ENCODE data around the gene DNM3. TPM values are rescaled to one million over a fixed set of nuclear protein-coding genes. Genes with fewer than 3 reads are reported as not detected.

The DNM3 gene
- total RNA-seq, 1 experiment from 2014 or later = 2.7 TPM

DNA sequence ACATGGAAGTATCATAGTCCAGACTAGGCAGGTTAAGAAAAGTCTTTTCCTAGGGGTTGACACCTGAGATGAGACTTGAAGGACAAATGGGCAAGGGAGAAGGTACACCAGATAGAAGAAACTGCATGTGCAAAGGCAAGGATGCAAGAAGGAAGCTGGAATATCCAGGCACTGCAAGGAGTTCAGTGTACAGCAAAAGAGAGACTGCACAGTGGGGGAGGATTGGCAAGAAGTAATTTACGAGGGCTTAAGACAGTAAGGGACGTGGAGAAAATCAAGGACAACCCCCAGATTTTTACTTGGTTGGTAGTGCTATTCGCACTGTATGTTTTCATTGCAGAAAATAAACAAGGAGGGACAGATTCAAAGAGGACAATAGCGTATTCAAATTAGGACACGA, 58.5 kb downstream of the DNM3 start:
- TF ChIP-seq, protein P1, sequence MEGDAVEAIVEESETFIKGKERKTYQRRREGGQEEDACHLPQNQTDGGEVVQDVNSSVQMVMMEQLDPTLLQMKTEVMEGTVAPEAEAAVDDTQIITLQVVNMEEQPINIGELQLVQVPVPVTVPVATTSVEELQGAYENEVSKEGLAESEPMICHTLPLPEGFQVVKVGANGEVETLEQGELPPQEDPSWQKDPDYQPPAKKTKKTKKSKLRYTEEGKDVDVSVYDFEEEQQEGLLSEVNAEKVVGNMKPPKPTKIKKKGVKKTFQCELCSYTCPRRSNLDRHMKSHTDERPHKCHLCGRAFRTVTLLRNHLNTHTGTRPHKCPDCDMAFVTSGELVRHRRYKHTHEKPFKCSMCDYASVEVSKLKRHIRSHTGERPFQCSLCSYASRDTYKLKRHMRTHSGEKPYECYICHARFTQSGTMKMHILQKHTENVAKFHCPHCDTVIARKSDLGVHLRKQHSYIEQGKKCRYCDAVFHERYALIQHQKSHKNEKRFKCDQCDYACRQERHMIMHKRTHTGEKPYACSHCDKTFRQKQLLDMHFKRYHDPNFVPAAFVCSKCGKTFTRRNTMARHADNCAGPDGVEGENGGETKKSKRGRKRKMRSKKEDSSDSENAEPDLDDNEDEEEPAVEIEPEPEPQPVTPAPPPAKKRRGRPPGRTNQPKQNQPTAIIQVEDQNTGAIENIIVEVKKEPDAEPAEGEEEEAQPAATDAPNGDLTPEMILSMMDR (conservative IDR thresholded peaks at IDR 0.05) = no peak
- H3K79me1 ChIP-seq (ENCODE audit: insufficient read depth, low read depth, low read length, poor library complexity, severe bottlenecking) = no peaks in the 10 kb centered on the region
- Mint-ChIP-seq H3K27ac (no peak overlapping the region; a peak in 1 of 7 replicates), H3K4me1 (peaks cover 20 to 24% of the 10 kb centered on the region in 2 experiments), H3K27me3 (ENCODE audit: low read depth) (no peaks in the 10 kb centered on the region), H3K9me3 (no peaks in the 10 kb centered on the region; a peak in 1 of 5 replicates), H3K36me3 (ENCODE audit: insufficient read depth in 1 of 3, low read depth in 3 of 3) (no peaks in the 10 kb centered on the region), H3K4me3 (no peak overlapping the region)
- no peak overlapping the region for H2AFZ ChIP-seq (ENCODE audit: low read length)
- H3K79me2 ChIP-seq (ENCODE audit: insufficient read depth, low read length) = no peaks in the 10 kb centered on the region
- H2BK15ac ChIP-seq (ENCODE audit: low read depth, low read length) = no peak overlapping the region
- H3K23ac ChIP-seq (ENCODE audit: insufficient read length, low read depth, low read length) = no peak overlapping the region
- no peak overlapping the region for H2BK120ac ChIP-seq (ENCODE audit: low read depth, low read length, poor library complexity, severe bottlenecking)
- H3K27me3 ChIP-seq (ENCODE audit: insufficient read depth, low read length) = no peaks in the 10 kb centered on the region
- no peak overlapping the region for H4K91ac ChIP-seq (ENCODE audit: insufficient read length, low read depth, low read length)
- no CpG with 5 or more reads among the region's 5 CpGs for WGBS (ENCODE audit: extremely low coverage, insufficient read length, low lambda C conversion rate)
- DNase-seq = no peak
- no peak overlapping the region for H3K14ac ChIP-seq (ENCODE audit: insufficient read depth, low read length)
- no peaks in the 10 kb centered on the region for H4K20me1 ChIP-seq (ENCODE audit: control insufficient read depth, insufficient read depth, insufficient read length)
- no peak overlapping the region for H3K27ac ChIP-seq (ENCODE audit: insufficient read length, low read depth, low read length)
- H2BK5ac ChIP-seq (ENCODE audit: insufficient read length, low read length) = no peak overlapping the region
- H3K9me3 ChIP-seq (ENCODE audit: control insufficient read depth, low read depth, low read length) = no peaks in the 10 kb centered on the region
- no peak overlapping the region for H3T11ph ChIP-seq (ENCODE audit: low read length)
- H4K8ac ChIP-seq (replicated peaks; ENCODE audit: insufficient read length, low read depth, low read length) = peak overlapping the region; percentile 20
- H2BK20ac ChIP-seq (ENCODE audit: low read depth, low read length, poor library complexity, severe bottlenecking) = no peak overlapping the region
- H4K5ac ChIP-seq (ENCODE audit: insufficient read length, low read depth, low read length) = no peak overlapping the region
- no peak overlapping the region for H2AK5ac ChIP-seq (ENCODE audit: insufficient read length, low read length)
- H3K4me2 ChIP-seq (ENCODE audit: insufficient read depth, insufficient read length, low read length) = no peak overlapping the region
- H3K4me1 ChIP-seq (ENCODE audit: insufficient read depth, low read length) = peaks cover 6% of the 10 kb centered on the region
- no peak overlapping the region for H3K56ac ChIP-seq (ENCODE audit: insufficient read length, low read depth, low read length)
- no peak overlapping the region for H3K4ac ChIP-seq (ENCODE audit: low read depth, low read length)
- H3K9ac ChIP-seq (ENCODE audit: extremely low read depth, insufficient read length, low read length) = no peak overlapping the region
- no peaks in the 10 kb centered on the region for H3K23me2 ChIP-seq (ENCODE audit: insufficient read length, low read depth, low read length, poor library complexity, severe bottlenecking)
- H2BK12ac ChIP-seq (ENCODE audit: insufficient read length, low read depth, low read length) = no peak overlapping the region
- H3K18ac ChIP-seq (ENCODE audit: insufficient read length, low read depth, low read length) = no peak overlapping the region
